Purkinje cell (primary cell): ENCODE measurements around the gene OR10G2. TPM values are rescaled to one million over a fixed set of nuclear protein-coding genes. Genes with fewer than 3 reads are reported as not detected.

Experiments used
- polyA plus RNA-seq: library from polyadenylated mRNA; unstranded; fragments of >200 nt; fragmentation: Nextera tagmentation; gene quantifications from 2 replicates; pipeline ENCODE4 v1.2.1, GENCODE V29; 2014

Gene OR10G2, protein sequence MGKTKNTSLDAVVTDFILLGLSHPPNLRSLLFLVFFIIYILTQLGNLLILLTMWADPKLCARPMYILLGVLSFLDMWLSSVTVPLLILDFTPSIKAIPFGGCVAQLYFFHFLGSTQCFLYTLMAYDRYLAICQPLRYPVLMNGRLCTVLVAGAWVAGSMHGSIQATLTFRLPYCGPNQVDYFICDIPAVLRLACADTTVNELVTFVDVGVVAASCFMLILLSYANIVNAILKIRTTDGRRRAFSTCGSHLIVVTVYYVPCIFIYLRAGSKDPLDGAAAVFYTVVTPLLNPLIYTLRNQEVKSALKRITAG
- not detected in 2 replicates for polyA plus RNA-seq

DNA sequence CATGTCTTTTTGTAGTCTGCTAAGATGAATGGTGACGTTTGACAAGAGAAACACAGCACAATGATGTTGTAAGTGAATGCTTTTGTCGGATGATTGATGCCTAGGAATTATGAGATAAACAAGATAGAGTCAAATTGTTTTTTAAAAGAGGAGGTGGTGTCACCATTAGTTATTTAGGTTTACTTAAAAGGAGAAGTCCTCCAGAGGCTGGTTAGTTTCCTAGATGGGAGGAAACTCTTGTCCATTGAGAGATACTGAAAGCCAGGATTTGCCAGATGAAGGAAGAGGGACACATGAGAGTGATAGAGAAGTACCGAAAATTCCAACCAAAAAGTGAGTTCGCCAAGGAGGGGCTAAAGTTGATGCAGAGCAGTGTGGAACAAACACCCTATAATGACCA is at the start of gene OR10G2:
Gene OR10G2, minus strand, starts transcription at position 101 of the 400 bp plus-strand sequence. Its CDS starts 98 bp downstream, at position 3.

DNA sequence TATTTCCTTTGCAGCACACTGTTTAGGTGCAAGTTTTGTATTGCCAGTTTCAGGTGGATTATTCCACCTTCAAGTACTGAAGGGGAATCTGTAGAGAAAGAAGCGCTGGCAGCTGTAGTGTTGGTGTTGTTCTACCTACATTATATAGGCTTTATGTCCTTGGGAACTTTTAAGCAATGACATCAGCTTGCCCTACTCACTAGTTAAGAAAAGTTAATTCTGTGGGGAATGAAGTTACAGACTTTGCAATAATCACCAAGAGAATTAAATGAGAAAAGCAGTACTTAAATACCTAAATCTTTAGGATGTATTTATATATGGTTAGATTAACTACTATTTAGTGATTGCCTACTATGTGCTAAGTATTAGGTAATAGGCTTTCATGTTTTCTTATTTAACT is 39.0 kb upstream of the OR10G2 start, which contains the start of gene OR4E1:
Gene OR4E1, minus strand, starts transcription at position 101 of the 400 bp plus-strand sequence. CDS start 2,883 bp downstream, outside the sequence.

DNA sequence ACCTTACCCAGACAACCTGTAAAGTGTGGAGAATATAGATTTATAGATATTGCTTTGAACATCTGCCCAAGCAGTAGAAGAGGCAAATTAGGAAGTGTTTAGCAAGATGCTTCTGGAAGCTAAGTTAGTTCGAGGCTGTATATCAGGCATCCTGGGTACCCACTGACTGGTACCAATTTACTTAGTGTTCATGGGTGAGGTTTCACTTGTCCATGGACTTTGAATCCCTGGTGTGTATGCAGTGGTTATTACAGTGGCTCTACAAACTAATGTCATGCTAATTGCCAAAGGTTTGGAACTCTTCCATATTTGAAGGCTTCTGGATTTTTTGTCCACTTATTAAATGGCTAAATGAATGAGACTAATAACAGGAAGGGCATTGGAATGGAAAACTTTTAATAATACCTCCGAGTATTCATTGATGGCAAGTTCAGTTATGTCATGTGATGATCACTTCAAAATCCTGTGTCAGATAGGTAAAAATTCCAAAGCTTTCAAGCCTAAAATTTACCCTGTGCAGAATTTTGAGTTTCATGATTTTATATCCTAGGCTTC is 18.7 kb upstream of the OR10G2 start, which contains the start of gene OR4E2:
Gene OR4E2, plus strand, starts transcription at position 505 of the 555 bp plus-strand sequence. CDS start 11,248 bp downstream, outside the sequence.

Other genes with a start within 250 kb of the OR10G2 start
- 31.3 and 38.8 TPM in 2 replicates for gene CHD8, start 178.8 kb downstream of the OR10G2 start, polyA plus RNA-seq
- gene RAB2B, start 158.0 kb downstream of the OR10G2 start, polyA plus RNA-seq = 19.2 and 34.4 TPM in 2 replicates
- gene TOX4, start 157.7 kb downstream of the OR10G2 start, polyA plus RNA-seq = 54.3 and 82.3 TPM in 2 replicates
- 30.6 and 32.1 TPM in 2 replicates for gene METTL3, start 123.6 kb downstream of the OR10G2 start, polyA plus RNA-seq
- 43.9 and 64.4 TPM in 2 replicates for gene SALL2, start 108.6 kb downstream of the OR10G2 start, polyA plus RNA-seq
- not detected in 2 replicates for gene OR10G3, start 54.9 kb downstream of the OR10G2 start, polyA plus RNA-seq
- not detected in 2 replicates for gene OR4E2, start 18.9 kb upstream of the OR10G2 start, polyA plus RNA-seq
- not detected in 2 replicates for gene OR4E1, start 38.9 kb upstream of the OR10G2 start, polyA plus RNA-seq